GM12874 (cell line): ENCODE measurements around the gene MID1.

Experiments used
- TF ChIP-seq, protein P1 (sequence below): IDR thresholded peaks from 2 replicates; pipeline ENCODE4 v1.5.1; 2011; ENCODE audit warnings: low read depth, mild to moderate bottlenecking, control low read depth, low read length, moderate library complexity; ENCODE audit not compliant: insufficient read depth

Gene MID1

DNA sequence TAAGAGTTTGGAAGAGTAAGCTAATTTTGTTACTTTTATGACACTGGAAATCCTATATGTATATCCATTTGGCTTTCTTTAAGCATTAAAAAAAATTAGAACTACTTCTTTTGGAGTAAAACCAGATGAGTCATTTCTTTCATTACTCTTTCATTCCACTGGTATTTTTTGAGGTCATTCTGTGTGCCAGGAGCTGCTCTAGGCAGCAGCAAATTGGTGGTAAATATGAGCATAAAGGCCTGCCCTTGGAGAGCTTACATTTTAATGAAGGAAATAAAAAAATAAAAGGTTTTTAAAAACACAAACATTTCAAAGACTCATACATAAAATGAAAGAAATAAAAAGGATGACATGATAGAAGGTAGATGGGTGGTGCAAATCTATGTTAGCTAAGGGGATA is 37.4 kb downstream of the MID1 start:
- TF ChIP-seq, protein P1, sequence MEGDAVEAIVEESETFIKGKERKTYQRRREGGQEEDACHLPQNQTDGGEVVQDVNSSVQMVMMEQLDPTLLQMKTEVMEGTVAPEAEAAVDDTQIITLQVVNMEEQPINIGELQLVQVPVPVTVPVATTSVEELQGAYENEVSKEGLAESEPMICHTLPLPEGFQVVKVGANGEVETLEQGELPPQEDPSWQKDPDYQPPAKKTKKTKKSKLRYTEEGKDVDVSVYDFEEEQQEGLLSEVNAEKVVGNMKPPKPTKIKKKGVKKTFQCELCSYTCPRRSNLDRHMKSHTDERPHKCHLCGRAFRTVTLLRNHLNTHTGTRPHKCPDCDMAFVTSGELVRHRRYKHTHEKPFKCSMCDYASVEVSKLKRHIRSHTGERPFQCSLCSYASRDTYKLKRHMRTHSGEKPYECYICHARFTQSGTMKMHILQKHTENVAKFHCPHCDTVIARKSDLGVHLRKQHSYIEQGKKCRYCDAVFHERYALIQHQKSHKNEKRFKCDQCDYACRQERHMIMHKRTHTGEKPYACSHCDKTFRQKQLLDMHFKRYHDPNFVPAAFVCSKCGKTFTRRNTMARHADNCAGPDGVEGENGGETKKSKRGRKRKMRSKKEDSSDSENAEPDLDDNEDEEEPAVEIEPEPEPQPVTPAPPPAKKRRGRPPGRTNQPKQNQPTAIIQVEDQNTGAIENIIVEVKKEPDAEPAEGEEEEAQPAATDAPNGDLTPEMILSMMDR, result no peak

- TF ChIP-seq, protein P1, result no peak
Measured at GRCh38 chrX:10582215-10582733, 38.1 kb downstream of the MID1 start.

DNA sequence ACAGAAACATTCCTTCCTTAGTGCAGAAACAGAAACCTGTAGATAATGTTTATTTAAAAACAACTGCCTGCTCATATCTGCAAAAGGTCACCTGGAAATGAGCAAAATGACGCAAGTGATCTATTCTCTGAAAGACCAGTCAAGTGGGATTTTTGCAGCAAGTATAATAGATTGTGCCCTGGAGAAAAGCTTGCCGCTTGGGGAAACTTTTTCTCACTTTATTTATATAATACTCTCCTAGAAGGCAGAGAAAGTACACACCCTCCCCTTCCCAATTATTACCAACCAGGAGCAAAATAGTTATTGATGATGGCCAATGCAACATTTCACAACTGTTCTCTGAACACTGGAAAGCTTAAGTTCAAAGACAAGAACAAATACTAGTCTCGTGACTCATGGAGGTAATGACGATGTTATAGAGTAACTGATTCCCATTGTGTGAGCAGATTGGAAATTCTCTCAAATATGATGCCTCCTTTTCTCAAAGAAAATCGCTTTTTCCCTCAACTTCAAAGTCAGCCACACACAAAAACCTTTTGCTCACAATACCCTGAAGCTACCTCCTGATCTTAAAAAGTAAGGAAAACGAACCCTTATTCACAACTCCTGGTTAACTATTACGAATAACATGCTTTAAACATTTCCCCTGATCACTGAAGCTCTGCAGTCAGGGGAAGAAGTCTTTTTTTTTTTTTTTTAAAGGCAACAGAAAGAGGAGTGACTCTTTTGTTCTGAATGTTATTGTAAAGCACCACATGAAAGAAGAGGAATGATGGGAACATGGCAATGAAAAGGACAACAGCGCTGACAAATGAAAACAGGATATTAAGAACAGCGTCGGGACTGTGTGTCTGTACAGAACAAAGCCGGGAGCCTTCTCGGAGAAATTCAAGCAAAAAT is 41.0 kb downstream of the MID1 start:
- TF ChIP-seq, protein P1, result no peak

- TF ChIP-seq, protein P1, result no peak
Measured at GRCh38 chrX:10578527-10578926, 41.9 kb downstream of the MID1 start.

- TF ChIP-seq, protein P1, result no peak
Measured at GRCh38 chrX:10577853-10578252, 42.5 kb downstream of the MID1 start.

DNA sequence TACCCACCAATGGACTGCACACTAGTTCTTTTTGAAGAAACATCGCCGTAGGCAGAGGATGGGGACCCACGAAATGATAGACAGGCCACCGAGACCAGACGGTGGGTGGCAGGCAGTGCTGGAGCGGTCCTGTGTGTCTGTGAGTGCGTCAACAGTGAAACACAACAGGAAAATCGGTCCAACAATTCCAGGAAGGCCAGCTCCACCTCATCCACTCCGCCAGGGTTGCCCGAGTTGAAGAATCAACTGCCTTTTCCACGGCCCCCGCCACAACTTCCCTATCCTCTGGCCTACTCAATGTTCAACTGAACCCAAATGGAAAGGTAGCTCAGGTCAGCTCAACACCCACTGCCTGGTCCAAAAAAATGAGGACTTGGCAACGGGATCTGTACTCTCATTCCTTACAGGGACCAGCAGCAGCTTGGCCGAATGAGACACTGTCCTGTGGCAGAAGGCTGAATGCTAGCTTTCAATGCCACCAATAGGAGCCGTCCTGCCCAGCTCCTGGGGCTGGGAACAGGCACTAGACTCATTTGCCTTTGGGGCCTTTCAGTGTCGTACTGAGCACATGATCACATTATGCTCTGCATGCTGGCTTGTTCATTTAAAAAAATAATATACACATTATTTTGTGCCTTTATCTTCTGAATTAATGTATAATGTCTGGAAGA is 43.5 kb downstream of the MID1 start:
- TF ChIP-seq, protein P1, result no peak

- TF ChIP-seq, protein P1, result no peak
Measured at GRCh38 chrX:10576186-10576585, 44.2 kb downstream of the MID1 start.
